Gastrocnemius medialis (tissue), 4 donors: Measurements from ENCODE around the gene MDH1.

Source experiments
- POLR2A ChIP-seq, 2 donors: fragments of 450-650 bp; IDR thresholded peaks; one replicate each; pipeline ENCODE4 v1.6.1; 2017; ENCODE audit warnings: antibody characterized with exemption in 2 of 2, mild to moderate bottlenecking in 2 of 2, moderate library complexity in 2 of 2
- TF ChIP-seq, protein P1 (sequence below), 5 experiments: fragments of 450-650 bp in 3 of 5; fragments of 200-600 bp in 2 of 5; sonication (generic) in 2 of 5; IDR thresholded peaks in 4 of 5; conservative IDR thresholded peaks in 1 of 5; 1 replicate in 4 of 5; 2 replicates in 1 of 5; pipeline ENCODE4 v1.5.1; 2016 to 2019; ENCODE audit warnings: antibody characterized with exemption in 5 of 5, mild to moderate bottlenecking in 3 of 5, moderate library complexity in 3 of 5

DNA sequence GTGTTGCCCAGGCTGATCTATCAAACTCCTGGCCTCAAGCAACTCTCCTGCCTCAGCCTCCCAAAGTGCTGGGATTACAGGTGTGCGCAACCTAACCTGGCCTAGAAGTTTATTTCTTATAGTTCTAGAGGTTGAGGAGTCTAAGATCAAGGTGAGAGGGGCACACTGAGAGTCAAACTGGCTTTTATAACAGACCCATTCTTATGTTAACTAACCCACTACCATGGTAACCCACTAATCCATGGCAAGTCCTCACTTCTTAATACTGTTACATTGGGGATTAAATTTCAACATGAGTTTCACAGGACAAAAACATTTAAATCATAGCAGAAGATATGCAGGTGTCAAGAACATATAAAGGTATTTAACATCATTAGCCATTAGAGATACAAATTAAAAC, 50.6 kb downstream of the MDH1 start:
- TF ChIP-seq, protein P1, sequence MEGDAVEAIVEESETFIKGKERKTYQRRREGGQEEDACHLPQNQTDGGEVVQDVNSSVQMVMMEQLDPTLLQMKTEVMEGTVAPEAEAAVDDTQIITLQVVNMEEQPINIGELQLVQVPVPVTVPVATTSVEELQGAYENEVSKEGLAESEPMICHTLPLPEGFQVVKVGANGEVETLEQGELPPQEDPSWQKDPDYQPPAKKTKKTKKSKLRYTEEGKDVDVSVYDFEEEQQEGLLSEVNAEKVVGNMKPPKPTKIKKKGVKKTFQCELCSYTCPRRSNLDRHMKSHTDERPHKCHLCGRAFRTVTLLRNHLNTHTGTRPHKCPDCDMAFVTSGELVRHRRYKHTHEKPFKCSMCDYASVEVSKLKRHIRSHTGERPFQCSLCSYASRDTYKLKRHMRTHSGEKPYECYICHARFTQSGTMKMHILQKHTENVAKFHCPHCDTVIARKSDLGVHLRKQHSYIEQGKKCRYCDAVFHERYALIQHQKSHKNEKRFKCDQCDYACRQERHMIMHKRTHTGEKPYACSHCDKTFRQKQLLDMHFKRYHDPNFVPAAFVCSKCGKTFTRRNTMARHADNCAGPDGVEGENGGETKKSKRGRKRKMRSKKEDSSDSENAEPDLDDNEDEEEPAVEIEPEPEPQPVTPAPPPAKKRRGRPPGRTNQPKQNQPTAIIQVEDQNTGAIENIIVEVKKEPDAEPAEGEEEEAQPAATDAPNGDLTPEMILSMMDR (IDR thresholded peaks at IDR 0.05 in 4 of 5, conservative IDR thresholded peaks at IDR 0.05 in 1 of 5): no peak
- TF ChIP-seq POLR2A (IDR thresholded peaks at IDR 0.05): no peak
